VCaP (cell line): ENCODE measurements around the gene NENF.
A peak's percentile ranks its signal among the peaks of the same experiment; 100 is the strongest.

Experiments
- H3K27ac ChIP-seq: fragments of 450-650 bp; 2 replicates; pipeline ENCODE4 v1.5.1; 2017
- TF ChIP-seq, protein P1 (sequence below): fragments of 450-650 bp; conservative IDR thresholded peaks from 2 replicates; pipeline ENCODE4 v1.5.1; 2017; ENCODE audit warnings: mild to moderate bottlenecking, moderate library complexity

Gene NENF

DNA sequence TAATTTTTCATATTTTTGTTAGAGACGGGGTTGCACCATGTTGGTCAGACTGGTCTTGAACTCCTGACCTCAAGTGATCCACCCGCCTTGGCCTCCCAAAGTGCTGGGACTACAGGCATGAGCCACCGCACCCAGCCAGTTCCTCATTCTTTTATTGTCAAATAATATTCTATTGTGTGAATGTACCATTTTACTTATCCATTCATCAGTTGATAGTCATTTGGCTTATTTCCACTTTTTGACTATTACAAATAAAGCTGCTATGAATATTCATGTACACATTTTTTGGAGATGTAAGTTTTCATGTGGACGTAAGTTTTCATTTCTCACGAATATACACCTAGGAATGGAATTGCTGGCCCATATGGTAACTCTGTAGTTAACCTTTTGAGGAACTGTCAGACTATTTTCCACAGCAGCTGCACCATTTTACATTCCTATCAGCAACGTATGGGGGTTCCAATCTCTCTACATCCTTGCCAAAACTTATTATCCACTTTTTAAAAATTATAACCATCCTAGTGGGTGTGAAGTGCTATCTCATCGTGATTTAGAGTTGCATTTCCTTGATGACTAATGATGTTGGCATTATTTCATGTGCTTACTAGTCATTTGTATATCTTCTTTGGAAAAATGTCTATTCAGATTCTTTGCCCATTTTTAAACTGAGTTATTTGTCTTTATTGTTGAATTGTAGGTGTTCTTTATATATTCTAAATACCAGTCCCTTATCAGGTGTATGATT is 30.7 kb upstream of the NENF start:
- TF ChIP-seq, protein P1, sequence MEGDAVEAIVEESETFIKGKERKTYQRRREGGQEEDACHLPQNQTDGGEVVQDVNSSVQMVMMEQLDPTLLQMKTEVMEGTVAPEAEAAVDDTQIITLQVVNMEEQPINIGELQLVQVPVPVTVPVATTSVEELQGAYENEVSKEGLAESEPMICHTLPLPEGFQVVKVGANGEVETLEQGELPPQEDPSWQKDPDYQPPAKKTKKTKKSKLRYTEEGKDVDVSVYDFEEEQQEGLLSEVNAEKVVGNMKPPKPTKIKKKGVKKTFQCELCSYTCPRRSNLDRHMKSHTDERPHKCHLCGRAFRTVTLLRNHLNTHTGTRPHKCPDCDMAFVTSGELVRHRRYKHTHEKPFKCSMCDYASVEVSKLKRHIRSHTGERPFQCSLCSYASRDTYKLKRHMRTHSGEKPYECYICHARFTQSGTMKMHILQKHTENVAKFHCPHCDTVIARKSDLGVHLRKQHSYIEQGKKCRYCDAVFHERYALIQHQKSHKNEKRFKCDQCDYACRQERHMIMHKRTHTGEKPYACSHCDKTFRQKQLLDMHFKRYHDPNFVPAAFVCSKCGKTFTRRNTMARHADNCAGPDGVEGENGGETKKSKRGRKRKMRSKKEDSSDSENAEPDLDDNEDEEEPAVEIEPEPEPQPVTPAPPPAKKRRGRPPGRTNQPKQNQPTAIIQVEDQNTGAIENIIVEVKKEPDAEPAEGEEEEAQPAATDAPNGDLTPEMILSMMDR = no peak
- H3K27ac ChIP-seq = no peak overlapping the region

DNA sequence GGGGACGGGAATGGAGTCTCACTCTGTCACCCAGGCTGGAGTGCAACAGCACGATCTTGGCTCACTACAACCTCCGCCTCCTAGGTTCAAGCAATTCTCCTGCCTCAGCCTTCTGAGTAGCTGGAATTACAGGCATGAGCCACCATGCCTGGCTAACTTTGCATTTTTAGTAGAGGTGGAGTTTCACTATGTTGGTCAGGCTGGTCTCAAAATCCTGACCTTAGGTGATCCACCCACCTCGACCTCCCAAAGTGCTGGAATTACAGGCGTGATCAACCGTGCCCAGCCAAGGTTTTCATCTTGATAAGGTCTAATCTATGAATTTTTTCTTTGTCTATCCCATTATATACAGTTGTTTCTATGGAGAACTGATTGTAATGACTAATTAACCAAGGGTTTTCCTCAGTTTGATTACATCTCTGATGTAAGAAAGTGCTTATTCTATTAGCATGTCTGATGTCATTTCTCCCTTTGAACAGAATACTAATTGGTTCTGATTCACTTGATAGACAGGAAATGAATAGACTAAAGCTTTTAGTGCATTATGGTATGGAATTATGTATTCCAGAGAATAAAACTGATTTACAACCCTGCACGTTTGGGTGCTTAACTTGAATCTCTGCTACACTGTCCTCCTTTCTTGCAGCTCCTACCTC is 29.9 kb upstream of the NENF start:
- H3K27ac ChIP-seq = no peak overlapping the region
- TF ChIP-seq, protein P1 = no peak

DNA sequence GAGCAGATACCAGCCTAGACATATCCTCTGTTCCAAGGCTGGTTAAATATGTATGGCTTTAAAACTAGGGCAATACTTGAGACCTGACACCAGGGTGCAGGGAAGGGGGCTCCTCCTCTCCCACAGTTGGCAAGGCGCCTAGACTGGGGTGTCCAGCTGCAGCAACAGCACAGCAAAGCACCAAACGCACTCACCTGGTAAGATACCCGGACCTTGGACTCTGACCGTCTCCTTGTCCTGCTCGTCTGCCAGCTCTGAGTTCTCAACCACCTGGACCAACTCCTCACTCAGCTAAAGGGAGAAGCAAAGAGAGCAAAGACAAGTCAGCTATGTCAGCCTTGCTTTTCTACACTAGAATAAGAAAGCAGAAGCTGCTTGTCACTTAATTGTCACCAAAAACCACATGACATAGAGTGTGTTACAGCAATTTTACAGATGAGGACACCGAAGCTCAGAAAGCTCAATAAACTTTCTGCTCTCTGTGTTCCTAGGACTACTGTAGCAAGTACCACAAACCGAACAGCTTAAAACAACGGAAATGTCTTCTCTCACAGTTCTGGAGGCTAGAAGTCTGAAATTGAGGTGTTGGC is 22.4 kb upstream of the NENF start:
- no peak overlapping the region for H3K27ac ChIP-seq
- TF ChIP-seq, protein P1 = no peak

DNA sequence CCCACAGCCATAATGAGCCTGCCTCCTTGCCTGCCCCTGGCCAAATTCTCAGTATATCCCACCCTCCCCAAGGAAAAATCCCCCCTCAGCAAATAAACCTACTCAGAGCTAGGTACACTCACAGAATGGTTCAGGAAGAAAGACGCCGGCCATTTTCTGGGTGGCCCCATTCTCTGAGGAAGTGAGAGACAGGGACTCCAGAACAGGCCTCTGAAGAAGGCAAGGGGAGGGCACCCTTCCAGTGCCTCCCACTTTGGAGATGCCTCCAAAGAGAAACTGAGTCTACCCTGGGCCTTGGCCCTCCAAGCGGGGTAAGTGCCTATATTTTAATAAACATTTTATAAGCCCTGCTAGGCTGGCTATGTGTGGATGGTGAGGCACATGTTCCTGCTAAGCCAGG is 20.3 kb upstream of the NENF start:
- TF ChIP-seq, protein P1 = no peak
- no peak overlapping the region for H3K27ac ChIP-seq

DNA sequence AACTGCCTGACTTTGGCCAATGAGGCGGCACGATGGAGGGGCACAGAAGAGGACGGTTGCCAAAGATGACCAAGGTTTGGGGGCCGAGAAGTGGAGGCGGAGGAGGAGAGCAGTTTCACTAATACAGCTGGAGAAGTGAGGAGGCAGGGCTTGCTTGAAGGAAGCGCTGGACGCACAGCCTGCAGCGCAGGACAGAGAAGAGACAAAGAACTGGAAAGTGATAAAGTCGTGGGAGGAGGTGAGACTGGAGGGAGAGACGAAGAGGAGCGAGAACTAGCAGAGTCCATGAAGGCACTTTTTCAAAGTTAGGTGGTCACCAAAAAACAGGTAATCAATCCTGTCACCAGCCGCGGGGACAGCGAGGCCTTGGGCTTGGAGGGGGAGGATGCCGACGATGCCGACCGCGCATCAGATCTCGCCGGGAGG is 18.8 kb upstream of the NENF start:
- TF ChIP-seq, protein P1 = no peak
- H3K27ac ChIP-seq = peak overlapping the region; percentile 78

DNA sequence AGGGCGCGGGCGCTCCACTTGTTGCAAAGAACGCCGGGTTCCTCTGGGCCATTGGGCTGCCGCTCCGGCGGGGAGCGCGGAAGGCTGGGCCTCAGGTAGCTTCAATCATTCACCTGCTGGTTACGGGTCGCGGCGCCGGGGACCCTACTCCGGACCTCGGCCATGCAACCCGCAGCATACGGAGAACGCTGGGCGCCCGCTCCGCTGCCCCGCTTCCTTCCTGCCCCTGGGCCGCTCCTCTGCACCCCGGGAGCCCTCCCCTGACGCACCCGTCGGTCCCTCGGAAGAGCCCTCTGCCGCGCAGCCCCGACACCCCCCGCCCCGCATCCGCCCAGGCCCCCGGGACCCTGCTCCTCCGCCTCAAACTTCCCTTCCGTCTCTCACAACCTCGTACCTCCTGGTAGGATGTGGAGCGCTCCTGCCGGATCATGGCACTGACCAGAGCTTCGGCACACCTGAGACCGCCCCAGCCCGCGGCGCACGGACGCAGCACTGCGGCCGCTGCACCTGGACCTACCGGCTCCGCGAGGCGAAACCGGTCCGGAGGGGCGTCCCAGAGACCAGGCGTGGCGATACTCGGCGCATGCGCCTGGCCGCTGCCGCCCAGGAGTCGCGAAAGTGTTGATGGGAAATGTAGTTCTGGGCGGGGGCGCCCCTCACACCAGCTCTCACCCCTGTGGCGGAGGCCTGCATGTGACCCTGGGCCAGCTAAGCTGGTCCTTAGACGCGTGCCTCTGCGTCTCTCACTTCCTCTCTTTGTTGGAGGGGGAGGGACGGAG is 18.2 kb upstream of the NENF start, which contains the start of gene PACC1:
TSS of gene PACC1 (minus strand) at position 559 of the 779 bp plus-strand sequence. CDS start at position 430, 129 bp downstream.
- TF ChIP-seq, protein P1 = no peak

More for the DNA sequence above, 18.2 kb upstream of the NENF start, which contains the start of gene PACC1:
- H3K27ac ChIP-seq = peak within 1 kb of the TSS; percentile 78
